GM12801 (cell line): Measurements from ENCODE around the gene ARHGEF17.

ENCODE experiments used
- TF ChIP-seq, protein P1 (sequence below): IDR thresholded peaks from one replicate; pipeline ENCODE4 v1.5.1; 2011; ENCODE audit warnings: control low read depth; ENCODE audit not compliant: insufficient read length; ENCODE audit errors: extremely low read depth

ARHGEF17 gene

DNA sequence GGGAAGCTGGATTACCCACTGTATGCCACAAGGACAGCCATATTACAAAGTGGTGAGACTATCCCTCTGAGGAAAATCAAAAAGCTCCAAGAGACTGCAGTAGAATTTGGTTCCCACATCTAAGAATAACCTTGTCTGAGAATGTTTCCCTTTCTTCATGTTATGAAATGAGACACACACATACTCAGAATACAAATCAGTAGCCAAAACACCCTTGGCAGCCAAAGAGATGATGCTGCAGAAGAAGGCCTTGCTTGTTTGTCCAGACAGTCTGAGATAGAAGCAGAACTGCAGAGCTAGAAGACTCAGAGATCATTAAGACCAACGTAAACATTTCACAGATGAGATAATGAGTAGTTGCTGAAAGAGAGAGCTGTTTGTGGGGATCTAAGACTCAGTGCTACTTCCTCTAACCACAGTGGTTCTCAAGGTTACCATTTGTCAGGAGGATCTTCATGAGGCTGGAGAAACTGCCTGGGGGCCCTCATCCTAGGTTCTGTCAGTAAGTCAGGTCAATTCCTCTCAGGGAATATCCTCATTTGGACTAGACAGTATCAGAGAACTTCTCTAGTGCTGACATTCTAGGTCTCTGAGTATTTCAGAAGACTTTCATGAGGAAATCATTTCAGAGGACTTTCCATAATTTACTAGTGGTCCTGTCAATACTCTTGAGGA lies 107.0 kb downstream of the ARHGEF17 start:
- TF ChIP-seq, protein P1, sequence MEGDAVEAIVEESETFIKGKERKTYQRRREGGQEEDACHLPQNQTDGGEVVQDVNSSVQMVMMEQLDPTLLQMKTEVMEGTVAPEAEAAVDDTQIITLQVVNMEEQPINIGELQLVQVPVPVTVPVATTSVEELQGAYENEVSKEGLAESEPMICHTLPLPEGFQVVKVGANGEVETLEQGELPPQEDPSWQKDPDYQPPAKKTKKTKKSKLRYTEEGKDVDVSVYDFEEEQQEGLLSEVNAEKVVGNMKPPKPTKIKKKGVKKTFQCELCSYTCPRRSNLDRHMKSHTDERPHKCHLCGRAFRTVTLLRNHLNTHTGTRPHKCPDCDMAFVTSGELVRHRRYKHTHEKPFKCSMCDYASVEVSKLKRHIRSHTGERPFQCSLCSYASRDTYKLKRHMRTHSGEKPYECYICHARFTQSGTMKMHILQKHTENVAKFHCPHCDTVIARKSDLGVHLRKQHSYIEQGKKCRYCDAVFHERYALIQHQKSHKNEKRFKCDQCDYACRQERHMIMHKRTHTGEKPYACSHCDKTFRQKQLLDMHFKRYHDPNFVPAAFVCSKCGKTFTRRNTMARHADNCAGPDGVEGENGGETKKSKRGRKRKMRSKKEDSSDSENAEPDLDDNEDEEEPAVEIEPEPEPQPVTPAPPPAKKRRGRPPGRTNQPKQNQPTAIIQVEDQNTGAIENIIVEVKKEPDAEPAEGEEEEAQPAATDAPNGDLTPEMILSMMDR = no peak

GRCh38 chr11:73415854-73416615 lies 108.0 kb downstream of the ARHGEF17 start:
- TF ChIP-seq, protein P1 = no peak

GRCh38 chr11:73416786-73417185 lies 108.7 kb downstream of the ARHGEF17 start:
- TF ChIP-seq, protein P1 = no peak
